Measurements from ENCODE around the gene KCNJ16. TPM values are rescaled to one million over a fixed set of nuclear protein-coding genes. Genes with fewer than 3 reads are reported as not detected.

The KCNJ16 gene
- total and polyA plus RNA-seq, 2 of the 13 experiments (the other 11 are each of a cell fraction or from before 2014, with no cell fraction given), result not detected

DNA sequence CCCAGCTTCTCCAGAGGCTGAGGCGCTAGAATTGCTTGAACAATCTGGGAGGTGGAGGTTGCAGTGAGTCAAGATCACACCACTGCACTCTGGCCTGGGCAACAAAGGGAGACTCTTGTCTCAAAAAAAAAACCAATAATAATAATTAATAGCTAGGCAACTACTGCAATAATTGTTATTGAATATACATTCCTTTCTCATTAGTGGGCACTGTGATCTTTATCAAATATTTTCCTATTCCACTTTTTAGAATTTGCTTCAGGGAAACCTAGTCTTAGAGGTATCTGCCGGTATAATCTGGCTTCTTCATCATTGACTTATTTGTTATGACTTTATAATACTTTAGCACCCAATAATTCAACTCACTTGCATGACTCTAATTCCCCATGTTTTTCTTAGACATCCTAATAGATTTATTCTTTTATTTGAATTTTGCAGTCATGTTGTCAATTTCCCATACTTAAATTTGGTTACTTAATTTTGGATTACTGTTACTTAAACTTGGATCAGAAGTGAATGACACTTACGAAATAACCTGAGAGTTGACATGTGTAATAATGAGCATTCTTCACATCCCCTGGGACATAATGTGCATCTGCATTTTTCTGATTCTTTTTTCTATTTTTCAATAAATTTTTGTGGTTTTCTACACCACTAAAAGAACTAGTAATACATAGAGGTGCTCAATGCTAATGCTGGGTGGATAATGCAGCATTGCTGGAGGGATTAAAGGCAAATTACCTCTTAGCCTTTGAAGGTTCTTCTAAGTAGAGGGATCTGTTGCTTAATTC lies 25.0 kb upstream of the KCNJ16 start:
- POLR2A ChIA-PET, result no interaction called here
- TF ChIP-seq SMYD3 (CRISPR knock-in tag; IDR thresholded peaks at IDR 0.05) (no peak), GFI1 (CRISPR knock-in tag; IDR thresholded peaks at IDR 0.05; ENCODE audit: borderline replicate concordance) (no peak), SMAD9 (CRISPR knock-in tag; IDR thresholded peaks at IDR 0.05) (no peak), ZNF672 (CRISPR knock-in tag; IDR thresholded peaks at IDR 0.05) (no peak), ZNF124 (CRISPR knock-in tag; IDR thresholded peaks at IDR 0.05) (no peak), KDM4B (CRISPR knock-in tag; IDR thresholded peaks at IDR 0.05) (no peak), ZNF34 (CRISPR knock-in tag; IDR thresholded peaks at IDR 0.05; ENCODE audit: borderline replicate concordance) (no peak), RFXANK (CRISPR knock-in tag; IDR thresholded peaks at IDR 0.05) (no peak), ZNF550 (CRISPR knock-in tag; IDR thresholded peaks at IDR 0.05; ENCODE audit: borderline replicate concordance) (no peak), ZNF274 (CRISPR knock-in tag; IDR thresholded peaks at IDR 0.05) (no peak), ELF3 (CRISPR knock-in tag; IDR thresholded peaks at IDR 0.05) (no peak)
- TF ChIP-seq, protein P1, sequence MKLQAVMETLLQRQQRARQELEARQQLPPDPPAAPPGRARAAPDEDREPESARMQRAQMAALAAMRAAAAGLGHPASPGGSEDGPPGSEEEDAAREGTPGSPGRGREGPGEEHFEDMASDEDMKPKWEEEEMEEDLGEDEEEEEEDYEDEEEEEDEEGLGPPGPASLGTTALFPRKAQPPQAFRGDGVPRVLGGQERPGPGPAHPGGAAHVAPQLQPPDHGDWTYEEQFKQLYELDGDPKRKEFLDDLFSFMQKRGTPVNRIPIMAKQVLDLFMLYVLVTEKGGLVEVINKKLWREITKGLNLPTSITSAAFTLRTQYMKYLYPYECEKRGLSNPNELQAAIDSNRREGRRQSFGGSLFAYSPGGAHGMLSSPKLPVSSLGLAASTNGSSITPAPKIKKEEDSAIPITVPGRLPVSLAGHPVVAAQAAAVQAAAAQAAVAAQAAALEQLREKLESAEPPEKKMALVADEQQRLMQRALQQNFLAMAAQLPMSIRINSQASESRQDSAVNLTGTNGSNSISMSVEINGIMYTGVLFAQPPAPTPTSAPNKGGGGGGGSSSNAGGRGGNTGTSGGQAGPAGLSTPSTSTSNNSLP (IDR thresholded peaks at IDR 0.05; ENCODE audit: low read depth, low read length), result no peak
- TF ChIP-seq, protein P2, sequence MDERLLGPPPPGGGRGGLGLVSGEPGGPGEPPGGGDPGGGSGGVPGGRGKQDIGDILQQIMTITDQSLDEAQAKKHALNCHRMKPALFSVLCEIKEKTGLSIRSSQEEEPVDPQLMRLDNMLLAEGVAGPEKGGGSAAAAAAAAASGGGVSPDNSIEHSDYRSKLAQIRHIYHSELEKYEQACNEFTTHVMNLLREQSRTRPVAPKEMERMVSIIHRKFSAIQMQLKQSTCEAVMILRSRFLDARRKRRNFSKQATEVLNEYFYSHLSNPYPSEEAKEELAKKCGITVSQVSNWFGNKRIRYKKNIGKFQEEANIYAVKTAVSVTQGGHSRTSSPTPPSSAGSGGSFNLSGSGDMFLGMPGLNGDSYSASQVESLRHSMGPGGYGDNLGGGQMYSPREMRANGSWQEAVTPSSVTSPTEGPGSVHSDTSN (CRISPR knock-in tag; IDR thresholded peaks at IDR 0.05), result no peak
- Histone ChIP-seq H3K27ac (ENCODE audit: extremely low read length, insufficient read depth, low read length) (no peak overlapping the region), H3K9ac (ENCODE audit: insufficient read depth, low read depth, low read length) (no peak overlapping the region), H3K4me3 (replicated peaks in 1 of 3; ENCODE audit: insufficient read depth in 1 of 3, low read depth in 2 of 3, low read length in 3 of 3) (no peak overlapping the region), H2AFZ (ENCODE audit: low read length) (no peak overlapping the region), H3K9me3 (ENCODE audit: low read length) (peaks cover 81% of the 10 kb centered on the region), H3K27me3 (ENCODE audit: control insufficient read depth in 1 of 2, insufficient read depth in 2 of 2, low read length in 2 of 2) (no peaks in the 10 kb centered on the region), H3K79me2 (ENCODE audit: insufficient read depth, low read length) (no peaks in the 10 kb centered on the region), H3K4me1 (ENCODE audit: insufficient read depth, low read length) (no peaks in the 10 kb centered on the region), H3K36me3 (replicated peaks in 1 of 2; ENCODE audit: control insufficient read depth in 1 of 2, insufficient read depth in 2 of 2, low read length in 2 of 2) (no peaks in the 10 kb centered on the region), H3K4me2 (ENCODE audit: low read depth, low read length) (no peak overlapping the region), H4K20me1 (ENCODE audit: insufficient read depth, low read length) (no peaks in the 10 kb centered on the region)
- FAIRE-seq, result no peak
- in situ Hi-C loops (cut with HindIII; ENCODE audit: extremely low pct_ligation_motif_present, low pct_unique_long_range_greater_than_20kb), result no loop called here
- DNase-seq (ENCODE audit: low spot score), result no peak
- no peak for ATAC-seq
- no TSS peak for BruUV-seq (replicated peaks)
- WGBS (ENCODE audit: low lambda C conversion rate), result 23% methylated on average over 3 of the region's 3 CpGs
- CTCF ChIA-PET (ENCODE audit: low intra/inter-chr PET ratio, low total read pairs), result no interaction called here
- intact Hi-C loops (cut with micrococcal nuclease; ENCODE audit: unreplicated experiment), result no loop called here

Measured in HepG2 (cell line).